ENCODE data around the gene TSPOAP1.

DNA sequence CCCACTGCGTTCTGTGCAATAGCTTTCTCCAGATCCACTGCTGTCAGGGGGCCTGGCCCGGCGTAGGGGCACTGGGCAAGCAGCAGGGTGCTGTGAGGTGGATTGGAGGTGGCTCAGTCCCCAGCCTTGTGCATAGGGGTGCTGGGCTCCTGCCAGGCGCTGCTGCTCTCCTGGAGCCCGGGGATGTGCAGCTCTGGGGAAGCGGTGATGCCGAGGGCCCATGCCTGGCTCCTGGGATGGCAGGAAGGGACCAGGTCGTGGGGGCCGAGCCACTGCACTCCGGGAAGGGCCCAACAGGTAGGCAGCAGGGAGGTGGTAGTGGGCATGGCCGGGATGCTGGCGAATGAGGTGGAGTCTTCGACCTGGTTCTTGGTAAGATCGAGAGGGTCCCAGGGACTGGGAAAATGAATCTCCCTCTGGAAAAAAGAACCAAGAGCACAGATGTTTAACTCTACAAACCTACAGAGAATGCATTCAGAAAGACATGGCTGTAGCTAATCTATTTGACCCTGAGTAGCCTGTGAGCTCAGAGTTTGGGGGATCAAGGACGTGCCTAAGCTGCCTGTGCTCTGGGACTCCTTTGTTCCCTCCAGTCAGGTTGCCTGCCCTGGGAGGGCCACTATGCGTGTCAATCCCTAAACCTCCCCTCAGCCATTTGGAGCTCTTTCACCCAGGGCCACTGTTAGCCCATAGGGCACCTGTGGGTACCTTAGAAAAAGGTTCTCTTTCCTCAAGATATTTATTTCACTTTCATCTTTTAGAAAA lies 30.0 kb upstream of the TSPOAP1 start:
- TF ChIP-seq, protein P1, sequence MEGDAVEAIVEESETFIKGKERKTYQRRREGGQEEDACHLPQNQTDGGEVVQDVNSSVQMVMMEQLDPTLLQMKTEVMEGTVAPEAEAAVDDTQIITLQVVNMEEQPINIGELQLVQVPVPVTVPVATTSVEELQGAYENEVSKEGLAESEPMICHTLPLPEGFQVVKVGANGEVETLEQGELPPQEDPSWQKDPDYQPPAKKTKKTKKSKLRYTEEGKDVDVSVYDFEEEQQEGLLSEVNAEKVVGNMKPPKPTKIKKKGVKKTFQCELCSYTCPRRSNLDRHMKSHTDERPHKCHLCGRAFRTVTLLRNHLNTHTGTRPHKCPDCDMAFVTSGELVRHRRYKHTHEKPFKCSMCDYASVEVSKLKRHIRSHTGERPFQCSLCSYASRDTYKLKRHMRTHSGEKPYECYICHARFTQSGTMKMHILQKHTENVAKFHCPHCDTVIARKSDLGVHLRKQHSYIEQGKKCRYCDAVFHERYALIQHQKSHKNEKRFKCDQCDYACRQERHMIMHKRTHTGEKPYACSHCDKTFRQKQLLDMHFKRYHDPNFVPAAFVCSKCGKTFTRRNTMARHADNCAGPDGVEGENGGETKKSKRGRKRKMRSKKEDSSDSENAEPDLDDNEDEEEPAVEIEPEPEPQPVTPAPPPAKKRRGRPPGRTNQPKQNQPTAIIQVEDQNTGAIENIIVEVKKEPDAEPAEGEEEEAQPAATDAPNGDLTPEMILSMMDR (conservative IDR thresholded peaks at IDR 0.05; ENCODE audit: low read length), result no peak
- TF ChIP-seq EZH2phosphoT487 (IDR thresholded peaks at IDR 0.05; ENCODE audit: borderline replicate concordance), result no peak
